ENCODE data around the gene RHD. TPM values are rescaled to one million over a fixed set of nuclear protein-coding genes. Genes with fewer than 3 reads are reported as not detected.
A peak's percentile ranks its signal among the peaks of the same experiment; 100 is the strongest.
"Not testable (repeated sequence)": the region's sequence is repeated elsewhere in the genome, so short reads cannot be mapped to it uniquely, and the experiment has no call there.

Gene RHD
- total and polyA plus RNA-seq, 10 of the 15 experiments (the other 5 are each of a cell fraction or from before 2014, with no cell fraction given) = 0.02 to 0.34 (median 0.18) TPM; not detected in 6

GRCh38 chr1:25337483-25338187 is 65.3 kb downstream of the RHD start:
- H3K9ac ChIP-seq (ENCODE audit: control insufficient read depth, insufficient read depth, low read length) = peak overlapping the region; percentile 44; the same call in 1 of the 2 replicates
- intact Hi-C loops (cut with micrococcal nuclease; ENCODE audit: unreplicated experiment) = loop anchor here (5.0 kb wide), 1 partner anchor 90 kb away; the partner anchor contains the start of gene RSRP1
- DNase-seq (ENCODE audit: low read depth, low spot score); H3K27me3 ChIP-seq (replicated peaks in 1 of 2; ENCODE audit: control insufficient read depth in 2 of 2, insufficient read depth in 2 of 2, low read length in 1 of 2); H3K9me3 ChIP-seq (replicated peaks; ENCODE audit: control insufficient read depth, insufficient read depth, low read length); H3K4me1 ChIP-seq (ENCODE audit: control insufficient read depth, insufficient read depth, low read length); FAIRE-seq; H3K36me3 ChIP-seq (ENCODE audit: control insufficient read depth in 2 of 2, insufficient read depth in 2 of 2, low read length in 1 of 2); H3K4me2 ChIP-seq (ENCODE audit: control insufficient read depth, insufficient read depth); CTCF ChIA-PET; RAD21 ChIA-PET (ENCODE audit: unreplicated experiment); in situ Hi-C loops (cut with MboI); POLR2A ChIA-PET; BruUV-seq (replicated peaks); H4K20me1 ChIP-seq (ENCODE audit: control insufficient read depth, insufficient read depth); H2AFZ ChIP-seq (ENCODE audit: control insufficient read depth, low read depth, low read length); SMC1A ChIA-PET (ENCODE audit: uncharacterized antibody, unreplicated experiment): not testable (repeated sequence)
- peak; percentile 54; the same call in 1 of the 2 replicates for TF ChIP-seq POLR2AphosphoS5 (IDR thresholded peaks at IDR 0.05; ENCODE audit: low read length)
- 0 out of 2 replicates have a peak, but pooled peaks have one; percentile 4 for TF ChIP-seq ASH2L (IDR thresholded peaks at IDR 0.05; ENCODE audit: borderline replicate concordance, low read depth)
- H3K4me3 ChIP-seq = peak overlapping the region; percentile 72; the same call in 1 of the 2 replicates
- peaks cover 48% of the 10 kb centered on the region for H3K79me2 ChIP-seq (ENCODE audit: control insufficient read depth, insufficient read depth, low read length)
- ATAC-seq = peak; percentile 75
- H3K27ac ChIP-seq (ENCODE audit: control insufficient read depth, insufficient read depth) = peak overlapping the region; percentile 72
- WGBS (ENCODE audit: insufficient coverage, insufficient replicate concordance, low lambda C conversion rate, missing lambda C conversion rate) = under 1% methylated on average over 20 of the region's 39 CpGs

- Histone ChIP-seq H3K9me3 (replicated peaks; ENCODE audit: control insufficient read depth, insufficient read depth, low read length) (no peaks in the 10 kb centered on the region), H3K27ac (ENCODE audit: control insufficient read depth, insufficient read depth) (peak within 1 kb of the TSS; percentile 93), H3K4me3 (peak within 1 kb of the TSS; percentile 73), H3K27me3 (replicated peaks in 1 of 2; ENCODE audit: control insufficient read depth in 2 of 2, insufficient read depth in 2 of 2, low read length in 1 of 2) (no peaks in the 10 kb centered on the region), H3K79me2 (ENCODE audit: control insufficient read depth, insufficient read depth, low read length) (peaks cover 52% of the 10 kb centered on the region), H4K20me1 (ENCODE audit: control insufficient read depth, insufficient read depth) (no peaks in the 10 kb centered on the region), H3K36me3 (ENCODE audit: control insufficient read depth in 2 of 2, insufficient read depth in 2 of 2, low read length in 1 of 2) (0 out of 4 replicates have a peak, but pooled peaks cover 0 to 3% of the 10 kb centered on the region in 2 experiments), H3K4me1 (ENCODE audit: control insufficient read depth, insufficient read depth, low read length) (no peaks in the 10 kb centered on the region), H3K4me2 (ENCODE audit: control insufficient read depth, insufficient read depth) (peak within 1 kb of the TSS; percentile 92), H3K9ac (ENCODE audit: control insufficient read depth, insufficient read depth, low read length) (peak within 1 kb of the TSS; percentile 95), H2AFZ (ENCODE audit: control insufficient read depth, low read depth, low read length) (peak within 1 kb of the TSS; percentile 84)
- SMC1A ChIA-PET (ENCODE audit: uncharacterized antibody, unreplicated experiment) = interaction anchor here (1.9 kb wide), 1 partner anchor 105 kb away, joined by 4 read pairs; the partner anchor contains the start of gene SYF2
- RAD21 ChIA-PET (ENCODE audit: unreplicated experiment) = interaction anchor here (1.6 kb wide), 1 partner anchor 99 kb away, joined by 3 read pairs; no protein-coding TSS in a partner anchor
- DNase-seq (ENCODE audit: low read depth, low spot score) (peak; percentile 54), ATAC-seq (peak; percentile 84), FAIRE-seq (peak; percentile 88)
- CTCF ChIA-PET = interaction anchor here (0.6 to 1.1 kb wide), 3 partner anchors 10 to 338 kb away, joined by 3 read pairs; no protein-coding TSS in a partner anchor
- POLR2A ChIA-PET = interaction anchor here (1.2 kb wide), 1 partner anchor 98 kb away, joined by 6 read pairs; no protein-coding TSS in a partner anchor
- in situ Hi-C loops (cut with MboI) (no loop called here), intact Hi-C loops (cut with micrococcal nuclease; ENCODE audit: unreplicated experiment) (loop anchor here (5.0 kb wide), 1 partner anchor 91 kb away; the partner anchor contains the start of gene RSRP1)
- BruUV-seq (replicated peaks) = TSS peak; percentile 74
- WGBS (ENCODE audit: insufficient coverage, insufficient replicate concordance, low lambda C conversion rate, missing lambda C conversion rate) = 1% methylated on average over 68 of the region's 75 CpGs
- no peak for TF ChIP-seq ETV6 (conservative IDR thresholded peaks at IDR 0.05 in 1 of 2, IDR thresholded peaks at IDR 0.05 in 1 of 2; ENCODE audit: borderline replicate concordance in 1 of 2, low read depth in 1 of 2)
- TF ChIP-seq KLF5 (IDR thresholded peaks at IDR 0.05; ENCODE audit: partially characterized antibody) = peak; percentile 68
- TF ChIP-seq TARDBP (IDR thresholded peaks at IDR 0.05; ENCODE audit: borderline replicate concordance) = no peak
- no peak for TF ChIP-seq PKNOX1 (IDR thresholded peaks at IDR 0.05)
- peak; percentile 38 for TF ChIP-seq SKIL (IDR thresholded peaks at IDR 0.05; ENCODE audit: low read depth, poor library complexity, severe bottlenecking)
- TF ChIP-seq MLLT1 (IDR thresholded peaks at IDR 0.05) = peak; percentile 48; the same call in 1 of the 2 replicates
Observed at GRCh38 chr1:25338188-25338981, 66.1 kb downstream of the RHD start, which contains the start of gene TMEM50A. Gene TMEM50A, plus strand, starts transcription at chr1:25338334. Its CDS starts 2,153 bp downstream, at chr1:25340487.
